PFSK-1 (cell line): Measurements from ENCODE around the gene NAALADL2.

ENCODE experiments used
- FOXP2 ChIP-seq: optimal IDR thresholded peaks from 2 replicates; pipeline ENCODE3; 2011; ENCODE audit warnings: borderline replicate concordance, control low read depth, inconsistent platforms; ENCODE audit not compliant: insufficient read depth; ENCODE audit errors: extremely low read length, extremely low read depth
- POLR2AphosphoS5 ChIP-seq: IDR thresholded peaks from 2 replicates; pipeline ENCODE4 v1.6.1; 2012; ENCODE audit warnings: low read depth, mild to moderate bottlenecking, control low read depth, low read length, moderate library complexity
- SIN3A ChIP-seq: IDR thresholded peaks from 2 replicates; pipeline ENCODE4 v1.6.1; 2012; ENCODE audit warnings: mild to moderate bottlenecking, low read length, moderate library complexity, borderline replicate concordance; ENCODE audit not compliant: insufficient read depth
- TAF1 ChIP-seq: IDR thresholded peaks from 2 replicates; pipeline ENCODE4 v1.6.1; 2012; ENCODE audit warnings: low read length, control low read depth, borderline replicate concordance; ENCODE audit not compliant: insufficient read depth
- TF ChIP-seq, protein P1 (sequence below), 2 experiments: IDR thresholded peaks; 2 replicates each; pipeline versions ENCODE4 v1.6.1 to v1.8.0; 2011 to 2012; ENCODE audit warnings: low read depth in 2 of 2, low read length in 2 of 2, control low read depth in 1 of 2, inconsistent platforms in 1 of 2, mild to moderate bottlenecking in 1 of 2, moderate library complexity in 1 of 2; ENCODE audit not compliant: insufficient read depth in 1 of 2

Gene NAALADL2

DNA sequence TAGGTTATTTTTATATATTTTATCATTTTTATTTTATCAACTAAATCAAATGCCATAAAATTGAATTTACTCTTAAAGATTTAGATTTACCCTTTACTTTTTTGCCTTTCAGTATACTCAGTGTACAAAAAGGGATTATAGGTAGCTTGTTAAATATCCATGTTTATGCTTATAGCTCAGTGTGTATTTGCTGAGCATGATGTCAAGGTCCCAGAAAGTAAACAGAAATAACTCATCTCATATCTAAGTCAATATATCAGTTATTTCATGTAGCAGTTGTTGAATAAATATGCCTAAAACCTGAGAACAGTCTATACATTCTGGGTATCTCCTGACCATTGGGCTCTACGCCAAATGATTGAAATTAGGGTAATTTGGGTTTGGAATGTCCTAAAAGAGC lies 693.8 kb downstream of the NAALADL2 start:
- TF ChIP-seq, protein P1, sequence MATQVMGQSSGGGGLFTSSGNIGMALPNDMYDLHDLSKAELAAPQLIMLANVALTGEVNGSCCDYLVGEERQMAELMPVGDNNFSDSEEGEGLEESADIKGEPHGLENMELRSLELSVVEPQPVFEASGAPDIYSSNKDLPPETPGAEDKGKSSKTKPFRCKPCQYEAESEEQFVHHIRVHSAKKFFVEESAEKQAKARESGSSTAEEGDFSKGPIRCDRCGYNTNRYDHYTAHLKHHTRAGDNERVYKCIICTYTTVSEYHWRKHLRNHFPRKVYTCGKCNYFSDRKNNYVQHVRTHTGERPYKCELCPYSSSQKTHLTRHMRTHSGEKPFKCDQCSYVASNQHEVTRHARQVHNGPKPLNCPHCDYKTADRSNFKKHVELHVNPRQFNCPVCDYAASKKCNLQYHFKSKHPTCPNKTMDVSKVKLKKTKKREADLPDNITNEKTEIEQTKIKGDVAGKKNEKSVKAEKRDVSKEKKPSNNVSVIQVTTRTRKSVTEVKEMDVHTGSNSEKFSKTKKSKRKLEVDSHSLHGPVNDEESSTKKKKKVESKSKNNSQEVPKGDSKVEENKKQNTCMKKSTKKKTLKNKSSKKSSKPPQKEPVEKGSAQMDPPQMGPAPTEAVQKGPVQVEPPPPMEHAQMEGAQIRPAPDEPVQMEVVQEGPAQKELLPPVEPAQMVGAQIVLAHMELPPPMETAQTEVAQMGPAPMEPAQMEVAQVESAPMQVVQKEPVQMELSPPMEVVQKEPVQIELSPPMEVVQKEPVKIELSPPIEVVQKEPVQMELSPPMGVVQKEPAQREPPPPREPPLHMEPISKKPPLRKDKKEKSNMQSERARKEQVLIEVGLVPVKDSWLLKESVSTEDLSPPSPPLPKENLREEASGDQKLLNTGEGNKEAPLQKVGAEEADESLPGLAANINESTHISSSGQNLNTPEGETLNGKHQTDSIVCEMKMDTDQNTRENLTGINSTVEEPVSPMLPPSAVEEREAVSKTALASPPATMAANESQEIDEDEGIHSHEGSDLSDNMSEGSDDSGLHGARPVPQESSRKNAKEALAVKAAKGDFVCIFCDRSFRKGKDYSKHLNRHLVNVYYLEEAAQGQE (IDR thresholded peaks at IDR 0.05; ENCODE audit: insufficient read depth in 1 of 2, low read depth in 2 of 2, low read length in 2 of 2) = no peak
- TF ChIP-seq FOXP2 (no peak), POLR2AphosphoS5 (no peak), SIN3A (no peak), TAF1 (no peak)

DNA sequence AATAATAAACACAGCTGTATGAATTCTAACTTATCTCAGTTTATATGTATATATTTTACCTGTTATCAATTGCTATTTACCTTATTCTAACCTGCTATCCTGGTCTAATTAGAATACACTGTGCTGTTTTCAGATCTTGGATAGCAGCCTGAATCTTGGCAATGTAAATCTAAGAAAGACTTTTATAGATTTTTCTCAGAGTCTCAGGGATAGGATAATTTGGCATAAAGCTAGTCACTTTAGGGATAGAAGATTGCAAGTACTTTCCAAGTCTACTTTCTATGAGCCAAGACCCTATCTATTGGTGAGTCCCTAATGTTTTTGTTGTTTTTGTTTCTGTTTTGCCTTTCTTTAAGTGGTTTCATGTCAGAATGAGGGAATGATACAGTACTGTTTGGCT lies 695.7 kb downstream of the NAALADL2 start:
- TF ChIP-seq FOXP2 = no peak
- no peak for TF ChIP-seq SIN3A
- TF ChIP-seq, protein P1 (IDR thresholded peaks at IDR 0.05; ENCODE audit: insufficient read depth in 1 of 2, low read depth in 2 of 2, low read length in 2 of 2) = no peak
- no peak for TF ChIP-seq POLR2AphosphoS5
- no peak for TF ChIP-seq TAF1

DNA sequence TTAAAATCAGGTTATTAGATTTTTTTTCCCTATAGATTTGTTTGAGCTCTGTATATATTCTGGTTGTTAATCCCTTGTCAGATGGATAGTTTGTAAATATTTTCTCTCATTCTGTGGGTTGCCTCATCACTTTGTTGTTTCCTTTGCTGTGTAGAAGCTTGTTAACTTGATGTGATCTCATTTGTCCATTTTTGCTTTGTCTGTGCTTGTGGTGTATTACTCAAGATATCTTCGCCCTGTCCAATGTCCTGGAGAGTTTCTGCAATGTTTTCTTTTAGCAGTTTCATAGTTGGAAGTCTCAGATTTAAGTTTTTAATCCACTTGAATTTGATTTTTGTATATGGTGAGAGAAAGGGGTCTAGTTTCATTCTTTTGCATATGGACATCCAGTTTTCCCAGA lies 699.1 kb downstream of the NAALADL2 start:
- TF ChIP-seq SIN3A = no peak
- TF ChIP-seq POLR2AphosphoS5 = no peak
- TF ChIP-seq, protein P1 (IDR thresholded peaks at IDR 0.05; ENCODE audit: insufficient read depth in 1 of 2, low read depth in 2 of 2, low read length in 2 of 2) = no peak
- no peak for TF ChIP-seq FOXP2
- no peak for TF ChIP-seq TAF1

DNA sequence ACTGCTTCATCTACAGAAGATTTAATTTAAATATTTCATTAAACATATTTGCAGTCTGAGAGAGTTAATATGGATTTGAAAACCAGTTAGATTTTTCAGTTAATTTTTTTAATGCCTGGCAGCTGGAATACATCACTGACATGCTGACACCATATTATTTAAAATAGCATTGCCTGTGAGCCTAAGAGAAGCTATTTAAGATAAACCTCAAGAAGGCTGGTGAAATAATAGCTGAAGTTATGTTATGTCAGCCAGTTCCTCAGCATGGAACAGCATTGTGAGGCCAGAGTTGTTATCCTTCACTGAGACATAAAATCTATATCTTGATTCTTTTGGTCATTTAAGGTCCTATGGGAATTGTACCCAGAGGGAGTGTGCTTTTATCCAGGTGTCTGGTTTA lies 705.2 kb downstream of the NAALADL2 start:
- TF ChIP-seq TAF1 = no peak
- TF ChIP-seq, protein P1 (IDR thresholded peaks at IDR 0.05; ENCODE audit: insufficient read depth in 1 of 2, low read depth in 2 of 2, low read length in 2 of 2) = no peak
- TF ChIP-seq FOXP2 = no peak
- no peak for TF ChIP-seq SIN3A
- TF ChIP-seq POLR2AphosphoS5 = no peak

DNA sequence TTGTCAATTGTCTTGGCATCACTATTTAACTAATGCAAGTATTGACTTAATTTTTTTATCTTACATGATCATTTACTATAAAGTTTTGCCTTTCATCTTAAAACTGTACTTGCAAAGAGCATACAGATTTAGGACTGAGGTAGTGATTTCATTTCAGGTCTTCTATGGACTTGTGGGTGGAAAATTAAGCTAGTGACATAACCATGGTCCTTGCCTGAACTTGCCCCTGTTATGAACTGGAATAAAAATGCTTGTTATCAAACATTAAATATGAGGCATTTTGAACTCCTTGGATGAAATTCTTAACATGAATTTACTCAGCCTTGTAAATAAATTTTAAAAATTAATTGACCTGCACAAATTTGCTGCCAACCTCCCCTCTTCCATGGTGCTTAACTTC lies 712.0 kb downstream of the NAALADL2 start:
- no peak for TF ChIP-seq SIN3A
- TF ChIP-seq TAF1 = no peak
- TF ChIP-seq FOXP2 = no peak
- TF ChIP-seq POLR2AphosphoS5 = no peak
- TF ChIP-seq, protein P1 (IDR thresholded peaks at IDR 0.05; ENCODE audit: insufficient read depth in 1 of 2, low read depth in 2 of 2, low read length in 2 of 2) = no peak
